GM21786 (cell line): ENCODE measurements around the gene THEMIS.
"Not testable (repeated sequence)": the region's sequence is repeated elsewhere in the genome, so short reads cannot be mapped to it uniquely, and the experiment has no call there.

ENCODE experiments used
- ATAC-seq: cut with Tn5 transposase; IDR thresholded peaks from one replicate; pipeline ENCODE4 v1.9.1; 2021; ENCODE audit not compliant: unreplicated experiment

THEMIS gene

GRCh38 chr6:127738423-127738822 is 162.4 kb downstream of the THEMIS start:
- ATAC-seq = no peak

GRCh38 chr6:127737768-127738167 is 163.1 kb downstream of the THEMIS start:
- no peak for ATAC-seq

- peak; percentile 93 for ATAC-seq
Measured at GRCh38 chr6:127737009-127737486, 163.8 kb downstream of the THEMIS start.

GRCh38 chr6:127732927-127733326 is 167.9 kb downstream of the THEMIS start:
- no peak for ATAC-seq

GRCh38 chr6:127727260-127727953 is 173.5 kb downstream of the THEMIS start:
- no peak for ATAC-seq

GRCh38 chr6:127725821-127726220 is 175.0 kb downstream of the THEMIS start:
- ATAC-seq = no peak

- no peak for ATAC-seq
Measured at GRCh38 chr6:127718694-127719093, 182.2 kb downstream of the THEMIS start.

- no peak for ATAC-seq
Measured at GRCh38 chr6:127717384-127717783, 183.5 kb downstream of the THEMIS start.

GRCh38 chr6:127716465-127716864 is 184.4 kb downstream of the THEMIS start:
- no peak for ATAC-seq

GRCh38 chr6:127710668-127711067 is 190.2 kb downstream of the THEMIS start:
- no peak for ATAC-seq

GRCh38 chr6:127706216-127706615 is 194.6 kb downstream of the THEMIS start:
- no peak for ATAC-seq

- ATAC-seq = no peak
Measured at GRCh38 chr6:127695108-127695507, 205.8 kb downstream of the THEMIS start.

- ATAC-seq = no peak
Measured at GRCh38 chr6:127691146-127691545, 209.7 kb downstream of the THEMIS start.

GRCh38 chr6:127690588-127690987 is 210.3 kb downstream of the THEMIS start:
- ATAC-seq = no peak

- no peak for ATAC-seq
Measured at GRCh38 chr6:127690092-127690491, 210.8 kb downstream of the THEMIS start.

- not testable (repeated sequence) for ATAC-seq
Measured at GRCh38 chr6:127687490-127687889, 213.4 kb downstream of the THEMIS start.

GRCh38 chr6:127686084-127686483 is 214.8 kb downstream of the THEMIS start:
- ATAC-seq = no peak

GRCh38 chr6:127684501-127684900 is 216.4 kb downstream of the THEMIS start:
- ATAC-seq = no peak
